HCT116 (cell line): ENCODE results near the gene TREM2. TPM values are rescaled to one million over a fixed set of nuclear protein-coding genes. Genes with fewer than 3 reads are reported as not detected.

Experiments
- ATAC-seq: fragments of 200-7000 bp; cut with Tn5 transposase; 2 replicates; pipeline ENCODE4 v1.9.1; 2020; ENCODE audit warnings: mild to moderate bottlenecking, moderate library complexity
- BruUV-seq: library from RNA; stranded (reverse); fragments of 400-500 nt; replicated peaks from 2 replicates; lab custom pipeline; 2021; lab: Mats Ljungman, UMichigan
- CTCF ChIA-PET: fragments of 300-600 bp; sonication (Branson Sonifier 250); formaldehyde crosslinking; loops from one replicate; lab custom pipeline; 2021; ENCODE audit warnings: antibody characterized with exemption; lab: Charles Lee
- POLR2A ChIA-PET: fragments of 300-600, 350-600 bp; sonication (Branson Sonifier 250); formaldehyde crosslinking; loops from one replicate; lab custom pipeline; 2021; ENCODE audit warnings: antibody characterized with exemption; lab: Charles Lee
- RAD21 ChIA-PET, 2 experiments: fragments of 300-600 bp; sonication (Branson Sonifier 250); formaldehyde crosslinking; loops; one replicate each; lab custom pipeline; 2023; ENCODE audit warnings: low total read pairs in 2 of 2; ENCODE audit not compliant: uncharacterized antibody in 2 of 2, unreplicated experiment in 2 of 2, low non-redundant PET in 1 of 2; lab: Charles Lee
- DNase-seq: peaks from one replicate; pipeline ENCODE4 v3.0.0-alpha.2; 2010; ENCODE audit warnings: low read depth, low spot score
- H2AFZ ChIP-seq: fragments of 200-600 bp; shearing (Covaris generic), sonication (generic); 2 replicates; pipeline ENCODE4 v1.6.1; 2017; ENCODE audit warnings: low read depth, mixed run types, mixed read lengths, antibody characterized with exemption, low read length; ENCODE audit not compliant: poor library complexity, severe bottlenecking
- H3K27ac ChIP-seq: 2 replicates; pipeline ENCODE4 v1.5.1; 2012; ENCODE audit warnings: low read depth, low read length
- H3K27me3 ChIP-seq: fragments of 200-600 bp; sonication (generic); 2 replicates; pipeline ENCODE4 v1.6.1; 2016; ENCODE audit warnings: mixed run types, low read length, mixed read lengths; ENCODE audit not compliant: insufficient read depth
- H3K36me3 ChIP-seq, 2 experiments: fragments of 200-500 bp in 1 of 2; fragments of 200-600 bp in 1 of 2; sonication (Bioruptor generic) in 1 of 2; sonication (generic) in 1 of 2; 2 replicates each; pipeline versions ENCODE4 v1.5.1 to v1.6.1; 2014 to 2016; ENCODE audit warnings: low read length in 2 of 2, inconsistent platforms in 1 of 2, mixed read lengths in 1 of 2, mixed run types in 1 of 2; ENCODE audit not compliant: insufficient read depth in 2 of 2, control insufficient read depth in 1 of 2
- H3K4me1 ChIP-seq, 2 experiments: fragments of 200-600 bp in 1 of 2; sonication (generic) in 1 of 2; 2 replicates each; pipeline versions ENCODE4 v1.5.1 to v1.6.1; 2012 to 2017; ENCODE audit warnings: low read length in 2 of 2, inconsistent platforms in 1 of 2, mild to moderate bottlenecking in 1 of 2, mixed read lengths in 1 of 2, mixed run types in 1 of 2, moderate library complexity in 1 of 2; ENCODE audit not compliant: insufficient read depth in 2 of 2, control insufficient read depth in 1 of 2
- H3K4me2 ChIP-seq: fragments of 200-600 bp; sonication (generic); 2 replicates; pipeline ENCODE4 v1.6.1; 2017; ENCODE audit warnings: mixed run types, low read length, mixed read lengths
- H3K4me3 ChIP-seq, 2 experiments: fragments of 200-600 bp in 1 of 2; sonication (generic) in 1 of 2; replicated peaks in 1 of 2; 2 replicates each; pipeline ENCODE4 v1.5.1; 2011 to 2016; ENCODE audit warnings: low read length in 2 of 2, control low read depth in 1 of 2, low read depth in 1 of 2, mild to moderate bottlenecking in 1 of 2, mixed read lengths in 1 of 2, mixed run types in 1 of 2
- H3K79me2 ChIP-seq: fragments of 200-600 bp; sonication (generic); 2 replicates; pipeline ENCODE4 v1.6.1; 2017; ENCODE audit warnings: mild to moderate bottlenecking, mixed run types, low read length, moderate library complexity, mixed read lengths; ENCODE audit not compliant: insufficient read depth
- H3K9ac ChIP-seq: fragments of 200-600 bp; sonication (generic); 2 replicates; pipeline ENCODE4 v1.6.1; 2016; ENCODE audit warnings: low read length, mixed read lengths
- H3K9me2 ChIP-seq: fragments of 200-600 bp; sonication (generic), shearing (Covaris generic); 2 replicates; pipeline ENCODE4 v1.6.1; 2017; ENCODE audit warnings: mixed run types, mild to moderate bottlenecking, moderate library complexity; ENCODE audit not compliant: insufficient read depth
- H3K9me3 ChIP-seq, 2 experiments: fragments of 200-500 bp in 1 of 2; fragments of 200-600 bp in 1 of 2; sonication (Bioruptor generic) in 1 of 2; sonication (generic) in 1 of 2; 2 replicates each; pipeline ENCODE4 v1.6.1; 2014 to 2017; ENCODE audit warnings: low read length in 2 of 2, mixed read lengths in 2 of 2, inconsistent platforms in 1 of 2, low read depth in 1 of 2, mild to moderate bottlenecking in 1 of 2, mixed run types in 1 of 2, moderate library complexity in 1 of 2; ENCODE audit not compliant: control insufficient read depth in 1 of 2, insufficient read depth in 1 of 2
- H4K20me1 ChIP-seq: fragments of 200-600 bp; sonication (generic), shearing (Covaris generic); 2 replicates; pipeline ENCODE4 v1.6.1; 2017; ENCODE audit warnings: mixed run types, mild to moderate bottlenecking, moderate library complexity; ENCODE audit not compliant: insufficient read depth
- EGR1 ChIP-seq: IDR thresholded peaks from 2 replicates; pipeline ENCODE4 v1.6.1; 2012; ENCODE audit warnings: low read depth
- ELF1 ChIP-seq: IDR thresholded peaks from 2 replicates; pipeline ENCODE4 v1.6.1; 2012; ENCODE audit warnings: low read depth, borderline replicate concordance
- EZH2 ChIP-seq: fragments of 200-600 bp; sonication (generic); IDR thresholded peaks from 2 replicates; pipeline ENCODE4 v1.6.1; 2017; ENCODE audit warnings: antibody characterized with exemption, mixed run types
- EZH2phosphoT487 ChIP-seq: fragments of 200-600 bp; IDR thresholded peaks from 2 replicates; pipeline ENCODE4 v1.6.1; 2018; ENCODE audit warnings: antibody characterized with exemption, borderline replicate concordance
- JUND ChIP-seq: IDR thresholded peaks from 2 replicates; pipeline ENCODE4 v1.6.1; 2012
- POLR2A ChIP-seq: IDR thresholded peaks from 2 replicates; pipeline ENCODE4 v1.7.0; 2011; ENCODE audit warnings: borderline replicate concordance; ENCODE audit not compliant: insufficient read depth, insufficient read length; ENCODE audit errors: extremely low read depth
- REST ChIP-seq: IDR thresholded peaks from 2 replicates; pipeline ENCODE4 v1.6.1; 2012; ENCODE audit warnings: low read depth
- SRF ChIP-seq: IDR thresholded peaks from 2 replicates; pipeline ENCODE4 v1.6.1; 2012; ENCODE audit warnings: low read depth
- YY1 ChIP-seq: IDR thresholded peaks from 2 replicates; pipeline ENCODE4 v1.6.1; 2011; ENCODE audit warnings: low read length, low read depth, moderate library complexity, mild to moderate bottlenecking; ENCODE audit not compliant: insufficient replicate concordance; ENCODE audit errors: extremely low read depth
- ZFX ChIP-seq: fragments of 450-650 bp; IDR thresholded peaks from 2 replicates; pipeline ENCODE4 v1.6.1; 2017
- ZNF274 ChIP-seq: fragments of 200-500 bp; sonication (Bioruptor generic); IDR thresholded peaks from 2 replicates; pipeline ENCODE4 v1.6.1; 2014; ENCODE audit warnings: mild to moderate bottlenecking, low read depth, low read length, inconsistent platforms
- intact Hi-C: fragments of 100-400 bp; cut with micrococcal nuclease; formaldehyde crosslinking; loops from 2 replicates; pipeline ENCODE4 v1.10.0; 2022
- total RNA-seq: library from RNA; stranded (reverse); gene quantifications from one replicate; pipeline ENCODE4 v1.2.1, GENCODE V29; 2021; ENCODE audit not compliant: unreplicated experiment
- TF ChIP-seq, protein P1 (sequence below), 3 experiments: fragments of 200-600 bp in 1 of 3; sonication (generic) in 1 of 3; IDR thresholded peaks in 2 of 3; conservative IDR thresholded peaks in 1 of 3; 2 replicates each; pipeline ENCODE4 v1.5.1; 2012 to 2017; ENCODE audit warnings: low read depth in 2 of 3, low read length in 2 of 3, antibody characterized with exemption in 1 of 3, borderline replicate concordance in 1 of 3, control low read depth in 1 of 3, mild to moderate bottlenecking in 1 of 3, mixed read lengths in 1 of 3, mixed run types in 1 of 3, moderate library complexity in 1 of 3; ENCODE audit not compliant: insufficient read depth in 1 of 3
- TF ChIP-seq, protein P2 (sequence below): IDR thresholded peaks from 2 replicates; pipeline ENCODE4 v1.6.1; 2012
- TF ChIP-seq, protein P3 (sequence below): IDR thresholded peaks from 2 replicates; pipeline ENCODE4 v1.6.1; 2012

Gene TREM2
- total RNA-seq, 1 experiment from 2014 or later = not detected

DNA sequence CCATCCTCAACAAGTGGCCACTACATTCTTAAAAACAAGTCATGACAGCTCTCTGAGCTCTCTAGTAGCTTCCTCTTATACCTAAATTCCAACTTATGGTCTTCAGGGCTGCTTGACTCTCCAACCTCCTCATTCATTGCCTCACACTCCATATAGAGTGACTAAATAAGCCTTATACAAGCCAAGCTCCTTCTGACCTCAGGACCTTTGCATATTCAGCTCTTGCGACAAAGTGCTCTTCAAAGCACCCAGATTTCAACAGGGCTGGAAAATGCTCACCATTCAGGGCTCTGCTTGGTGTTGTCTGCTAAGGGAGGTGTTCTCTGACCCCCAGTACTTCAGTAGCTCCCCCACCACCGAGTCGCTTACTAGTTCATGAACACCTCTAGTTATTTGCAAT, 34.3 kb upstream of the TREM2 start:
- H3K79me2 ChIP-seq = no peaks in the 10 kb centered on the region
- RAD21 ChIA-PET = no interaction called here
- TF ChIP-seq POLR2A (no peak), JUND (no peak), SRF (no peak), ZNF274 (no peak), EGR1 (no peak), EZH2 (no peak), ELF1 (no peak), EZH2phosphoT487 (no peak), REST (no peak), YY1 (no peak), ZFX (no peak)
- TF ChIP-seq, protein P1, sequence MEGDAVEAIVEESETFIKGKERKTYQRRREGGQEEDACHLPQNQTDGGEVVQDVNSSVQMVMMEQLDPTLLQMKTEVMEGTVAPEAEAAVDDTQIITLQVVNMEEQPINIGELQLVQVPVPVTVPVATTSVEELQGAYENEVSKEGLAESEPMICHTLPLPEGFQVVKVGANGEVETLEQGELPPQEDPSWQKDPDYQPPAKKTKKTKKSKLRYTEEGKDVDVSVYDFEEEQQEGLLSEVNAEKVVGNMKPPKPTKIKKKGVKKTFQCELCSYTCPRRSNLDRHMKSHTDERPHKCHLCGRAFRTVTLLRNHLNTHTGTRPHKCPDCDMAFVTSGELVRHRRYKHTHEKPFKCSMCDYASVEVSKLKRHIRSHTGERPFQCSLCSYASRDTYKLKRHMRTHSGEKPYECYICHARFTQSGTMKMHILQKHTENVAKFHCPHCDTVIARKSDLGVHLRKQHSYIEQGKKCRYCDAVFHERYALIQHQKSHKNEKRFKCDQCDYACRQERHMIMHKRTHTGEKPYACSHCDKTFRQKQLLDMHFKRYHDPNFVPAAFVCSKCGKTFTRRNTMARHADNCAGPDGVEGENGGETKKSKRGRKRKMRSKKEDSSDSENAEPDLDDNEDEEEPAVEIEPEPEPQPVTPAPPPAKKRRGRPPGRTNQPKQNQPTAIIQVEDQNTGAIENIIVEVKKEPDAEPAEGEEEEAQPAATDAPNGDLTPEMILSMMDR (IDR thresholded peaks at IDR 0.05 in 2 of 3, conservative IDR thresholded peaks at IDR 0.05 in 1 of 3; ENCODE audit: borderline replicate concordance in 1 of 3, insufficient read depth in 1 of 3, low read depth in 2 of 3, low read length in 2 of 3) = no peak
- TF ChIP-seq, protein P2, sequence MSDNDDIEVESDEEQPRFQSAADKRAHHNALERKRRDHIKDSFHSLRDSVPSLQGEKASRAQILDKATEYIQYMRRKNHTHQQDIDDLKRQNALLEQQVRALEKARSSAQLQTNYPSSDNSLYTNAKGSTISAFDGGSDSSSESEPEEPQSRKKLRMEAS = no peak
- TF ChIP-seq, protein P3, sequence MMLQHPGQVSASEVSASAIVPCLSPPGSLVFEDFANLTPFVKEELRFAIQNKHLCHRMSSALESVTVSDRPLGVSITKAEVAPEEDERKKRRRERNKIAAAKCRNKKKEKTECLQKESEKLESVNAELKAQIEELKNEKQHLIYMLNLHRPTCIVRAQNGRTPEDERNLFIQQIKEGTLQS = no peak
- H3K36me3 ChIP-seq = no peaks in the 10 kb centered on the region
- no peaks in the 10 kb centered on the region for H3K4me1 ChIP-seq
- no peak overlapping the region for H3K4me3 ChIP-seq
- H3K4me2 ChIP-seq = no peak overlapping the region
- BruUV-seq = no TSS peak
- H3K9me2 ChIP-seq = no peaks in the 10 kb centered on the region
- H4K20me1 ChIP-seq = no peaks in the 10 kb centered on the region
- no peak overlapping the region for H3K27ac ChIP-seq
- intact Hi-C loops = no loop called here
- peaks cover 39% of the 10 kb centered on the region for H3K27me3 ChIP-seq
- CTCF ChIA-PET = no interaction called here
- H2AFZ ChIP-seq = no peak overlapping the region
- POLR2A ChIA-PET = no interaction called here
- no peak for DNase-seq
- no peak for ATAC-seq
- no peaks in the 10 kb centered on the region for H3K9me3 ChIP-seq
- H3K9ac ChIP-seq = no peak overlapping the region
